HG02870 (cell line): ENCODE data around the gene GLMP.
A peak's percentile ranks its signal among the peaks of the same experiment; 100 is the strongest.

Source experiments
- ATAC-seq: cut with Tn5 transposase; IDR thresholded peaks from one replicate; pipeline ENCODE4 v1.9.1; 2021; ENCODE audit warnings: mild to moderate bottlenecking, moderate library complexity; ENCODE audit not compliant: unreplicated experiment

GLMP gene

GRCh38 chr1:156289857-156290256 lies 5.6 kb downstream of the GLMP start:
- no peak for ATAC-seq

- no peak for ATAC-seq
These were observed 9.4 kb downstream of the GLMP start for GRCh38 chr1:156286061-156286460.

GRCh38 chr1:156285437-156285836 lies 10.0 kb downstream of the GLMP start:
- no peak for ATAC-seq

GRCh38 chr1:156284757-156285156 lies 10.7 kb downstream of the GLMP start:
- ATAC-seq = no peak

GRCh38 chr1:156284112-156284511 lies 11.4 kb downstream of the GLMP start, which contains the start of gene TMEM79:
TMEM79 (plus strand) TSS chr1:156284325; CDS start chr1:156285227, 902 bp downstream.
- ATAC-seq = no peak

GRCh38 chr1:156283521-156283920 lies 12.0 kb downstream of the GLMP start:
- ATAC-seq = no peak

- peak; percentile 73 for ATAC-seq
These were observed 12.8 kb downstream of the GLMP start, which contains the start of gene SMG5 for GRCh38 chr1:156282479-156283222. SMG5 (minus strand) TSS chr1:156282825; CDS start chr1:156282680, 145 bp downstream.

GRCh38 chr1:156281693-156282478 lies 13.6 kb downstream of the GLMP start:
- no peak for ATAC-seq

- ATAC-seq = no peak
These were observed 14.2 kb downstream of the GLMP start for GRCh38 chr1:156281281-156281680.

- ATAC-seq = no peak
These were observed 15.6 kb downstream of the GLMP start for GRCh38 chr1:156279837-156280236.

- ATAC-seq = no peak
These were observed 18.5 kb downstream of the GLMP start for GRCh38 chr1:156276966-156277381.

GRCh38 chr1:156276532-156276931 lies 18.9 kb downstream of the GLMP start:
- no peak for ATAC-seq

GRCh38 chr1:156270314-156270713 lies 25.2 kb downstream of the GLMP start:
- no peak for ATAC-seq

- no peak for ATAC-seq
These were observed 27.1 kb downstream of the GLMP start for GRCh38 chr1:156268336-156268735.

- ATAC-seq = no peak
These were observed 29.4 kb downstream of the GLMP start for GRCh38 chr1:156266051-156266450.

- ATAC-seq = no peak
These were observed 32.2 kb downstream of the GLMP start for GRCh38 chr1:156263288-156263655.

GRCh38 chr1:156262461-156263287 lies 32.8 kb downstream of the GLMP start:
- ATAC-seq = no peak

- ATAC-seq = no peak
These were observed 34.6 kb downstream of the GLMP start for GRCh38 chr1:156260896-156261295.

- no peak for ATAC-seq
These were observed 35.7 kb downstream of the GLMP start for GRCh38 chr1:156259805-156260204.

GRCh38 chr1:156258859-156259258 lies 36.6 kb downstream of the GLMP start:
- ATAC-seq = no peak

GRCh38 chr1:156257711-156258110 lies 37.8 kb downstream of the GLMP start:
- no peak for ATAC-seq
